HG02870 (cell line): ENCODE data around the gene SPTBN4.
A peak's percentile ranks its signal among the peaks of the same experiment; 100 is the strongest.
"Not testable (repeated sequence)": the region's sequence is repeated elsewhere in the genome, so short reads cannot be mapped to it uniquely, and the experiment has no call there.

Experiments
- ATAC-seq: cut with Tn5 transposase; IDR thresholded peaks from one replicate; pipeline ENCODE4 v1.9.1; 2021; ENCODE audit warnings: mild to moderate bottlenecking, moderate library complexity; ENCODE audit not compliant: unreplicated experiment

Gene SPTBN4

GRCh38 chr19:40438284-40438683 is 28.5 kb upstream of the SPTBN4 start:
- ATAC-seq = no peak

DNA sequence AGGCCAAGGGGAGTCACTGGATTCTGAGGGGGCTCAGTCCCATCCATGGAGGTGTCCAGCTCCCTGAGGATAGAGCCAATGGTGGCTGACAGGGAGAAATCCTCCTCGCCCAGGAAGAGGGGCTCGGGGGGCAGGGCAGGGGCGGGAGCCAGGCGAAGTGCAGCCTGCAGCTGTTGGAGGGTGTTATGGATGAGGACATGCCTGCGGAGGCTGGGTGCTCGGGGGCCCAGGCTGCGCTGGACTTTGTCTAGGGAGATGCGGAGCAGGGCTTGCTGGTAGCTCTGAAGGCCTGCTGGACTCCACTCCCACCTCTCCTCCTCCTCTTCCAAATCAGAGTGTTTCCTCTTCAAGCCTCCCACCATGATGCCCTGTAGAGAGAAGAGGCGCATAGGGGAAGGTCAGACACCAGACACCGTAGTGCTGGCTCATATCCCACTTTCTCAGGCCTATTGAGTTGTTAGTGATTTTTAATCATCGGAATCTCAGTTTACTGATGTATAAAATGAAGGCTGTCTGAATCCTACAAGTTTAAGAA is 25.0 kb upstream of the SPTBN4 start:
- ATAC-seq = no peak

- ATAC-seq = no peak
Observed at GRCh38 chr19:40442328-40443130, 24.3 kb upstream of the SPTBN4 start.

- peak; percentile 63 for ATAC-seq
Observed at GRCh38 chr19:40443131-40443999, 23.4 kb upstream of the SPTBN4 start.

DNA sequence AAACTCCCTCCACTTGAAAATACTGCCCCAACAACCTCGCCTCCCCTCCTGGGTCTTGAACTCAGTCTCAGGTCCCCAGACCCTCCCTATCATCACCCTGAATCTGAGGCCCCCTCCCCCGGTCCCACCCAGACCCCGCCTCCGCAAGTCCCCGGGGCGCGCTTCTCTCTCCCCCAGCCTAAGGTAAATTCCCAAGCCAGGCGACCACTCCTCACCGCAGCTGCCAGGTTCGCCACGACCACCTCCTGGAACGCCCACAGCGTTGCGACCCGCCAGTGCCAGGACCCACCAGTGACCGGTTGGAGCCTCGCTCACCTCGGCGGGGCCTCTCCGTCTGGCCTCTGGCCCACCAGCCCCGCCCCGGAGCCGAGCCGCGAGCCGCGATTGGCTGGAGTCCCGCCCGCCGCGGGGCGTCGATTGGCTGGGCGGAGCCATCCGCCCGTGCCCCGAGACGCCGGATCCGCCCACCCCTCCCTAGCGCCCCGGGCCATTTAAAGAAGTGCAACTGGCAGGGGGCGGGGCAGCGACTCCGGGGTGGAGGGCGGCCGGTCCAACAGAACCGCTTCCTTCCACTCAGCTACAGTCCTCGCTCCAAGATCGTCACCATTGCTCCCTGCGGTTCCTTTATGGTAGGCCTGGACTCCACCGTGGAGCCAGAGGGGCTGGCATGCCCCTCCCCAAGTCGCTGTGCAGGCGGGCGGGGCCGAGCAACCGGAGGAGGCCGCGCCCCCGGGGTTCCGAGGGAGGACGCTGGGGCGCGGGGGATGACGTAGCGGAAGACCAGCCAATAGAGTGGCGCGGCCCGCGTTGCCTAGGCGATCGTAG is 22.6 kb upstream of the SPTBN4 start, which contains the start of gene SERTAD3:
Gene SERTAD3, minus strand, starts transcription at position 336 of the 825 bp plus-strand sequence. CDS start 2,255 bp downstream, outside the sequence.
- peak; percentile 58 for ATAC-seq

GRCh38 chr19:40444825-40445312 is 21.9 kb upstream of the SPTBN4 start:
- no peak for ATAC-seq

- no peak for ATAC-seq
Observed at GRCh38 chr19:40445780-40446262, 21.0 kb upstream of the SPTBN4 start.

DNA sequence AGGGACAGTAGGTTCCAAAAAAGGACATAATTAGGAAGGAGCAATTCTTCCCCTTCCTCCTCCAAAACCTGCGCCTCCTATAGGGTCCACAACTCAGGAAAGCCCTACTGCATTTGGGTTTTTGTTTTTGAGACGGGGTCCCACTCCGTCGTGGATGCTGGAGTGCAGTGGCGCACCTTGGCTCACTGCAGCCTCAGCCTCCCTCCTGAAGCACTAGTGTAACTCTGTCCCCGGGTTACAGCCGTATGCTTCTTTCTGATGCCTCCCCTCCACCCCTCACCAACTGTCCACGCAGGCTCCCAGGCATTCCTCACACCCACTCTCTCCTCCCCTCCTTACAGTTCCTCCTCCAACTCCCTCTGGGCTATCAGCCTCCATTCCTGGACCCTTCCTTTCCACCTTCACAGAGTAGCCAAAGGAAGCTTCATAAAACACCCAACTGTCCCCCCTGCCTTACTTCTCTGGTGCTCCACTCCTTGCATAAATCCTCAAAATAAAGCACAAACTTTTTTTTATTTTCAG is 20.5 kb upstream of the SPTBN4 start:
- no peak for ATAC-seq

DNA sequence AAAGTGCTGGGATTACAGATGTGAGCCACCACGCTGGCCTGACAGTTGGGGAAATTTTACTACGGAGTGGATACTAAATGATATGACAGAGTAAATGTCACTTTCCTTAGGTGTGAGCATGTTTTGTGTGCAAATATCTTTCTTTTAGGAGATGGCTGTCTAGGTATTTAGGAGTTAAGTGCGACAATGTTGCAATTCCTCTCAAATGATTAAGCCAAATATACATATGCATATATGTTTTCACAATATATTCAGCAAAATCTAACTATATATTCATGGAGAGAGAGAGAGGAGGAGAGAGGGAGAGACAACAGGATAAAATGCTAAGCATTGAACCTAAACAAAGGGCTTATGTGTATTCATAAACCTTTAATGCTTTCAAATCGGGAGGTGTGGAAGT is 17.3 kb upstream of the SPTBN4 start:
- ATAC-seq = no peak

DNA sequence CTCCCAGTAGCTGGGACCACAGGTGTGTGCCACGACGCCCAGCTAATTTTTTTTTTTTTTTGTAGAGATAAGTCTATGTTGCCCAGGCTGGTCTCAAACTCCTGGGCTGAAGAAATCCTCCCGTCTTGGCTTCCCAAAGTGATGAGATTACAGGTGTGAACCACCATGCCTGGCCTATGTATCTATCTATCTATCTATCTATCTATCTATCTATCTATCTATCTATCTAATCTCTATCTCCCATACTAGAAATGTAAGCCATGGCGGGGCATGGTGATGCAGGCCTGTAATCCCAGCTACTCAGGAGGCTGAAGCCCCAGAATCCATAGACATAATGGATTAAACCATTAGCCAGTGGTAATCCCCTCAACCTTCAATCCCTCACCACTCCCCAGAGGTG is 16.1 kb upstream of the SPTBN4 start:
- no peak for ATAC-seq

- no peak for ATAC-seq
Observed at GRCh38 chr19:40452016-40452415, 14.8 kb upstream of the SPTBN4 start.

- no peak for ATAC-seq
Observed at GRCh38 chr19:40453151-40453735, 13.6 kb upstream of the SPTBN4 start.

DNA sequence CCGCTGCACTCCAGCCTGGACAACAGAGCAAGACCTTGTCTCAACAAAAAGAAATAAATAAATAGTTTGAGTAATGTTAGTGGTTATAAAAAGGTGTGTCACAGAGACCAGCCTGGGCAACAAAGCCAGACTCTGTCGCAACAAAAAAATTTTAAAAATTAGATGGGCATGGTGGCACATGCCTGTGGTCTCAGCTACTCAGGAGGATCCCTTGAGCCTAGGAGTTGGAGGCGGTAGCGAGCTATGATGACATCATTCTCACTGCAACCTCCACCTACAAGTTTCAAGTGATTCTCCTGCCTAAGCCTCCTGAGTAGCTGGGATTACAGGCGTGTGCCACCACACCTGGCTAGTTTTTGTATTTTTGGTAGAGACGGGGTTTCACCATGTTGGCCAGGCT is 12.9 kb upstream of the SPTBN4 start:
- ATAC-seq = not testable (repeated sequence)

- ATAC-seq = no peak
Observed at GRCh38 chr19:40457048-40457447, 9.8 kb upstream of the SPTBN4 start.

GRCh38 chr19:40457953-40458596 is 8.7 kb upstream of the SPTBN4 start:
- ATAC-seq = no peak

GRCh38 chr19:40458597-40458974 is 8.2 kb upstream of the SPTBN4 start:
- no peak for ATAC-seq

DNA sequence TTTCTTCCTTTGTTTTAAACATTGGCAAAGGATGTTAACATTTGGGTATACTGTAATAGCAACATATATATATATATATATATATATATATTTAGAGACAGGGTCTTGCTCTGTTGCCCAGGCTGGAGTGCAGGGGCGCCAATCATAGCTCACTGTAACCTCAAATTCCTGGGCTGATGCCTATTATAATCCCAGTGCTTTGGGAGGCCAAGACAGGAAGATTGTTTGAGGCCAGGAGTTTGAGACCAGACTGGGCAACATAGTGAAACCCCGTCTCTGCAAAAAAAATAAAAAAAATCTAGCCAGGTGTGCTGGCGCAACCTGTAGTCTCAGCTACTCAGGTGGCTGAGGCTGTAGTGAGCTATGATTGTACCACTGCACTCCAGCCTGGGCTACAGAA is 6.6 kb upstream of the SPTBN4 start:
- ATAC-seq = no peak

GRCh38 chr19:40461669-40462221 is 5.1 kb upstream of the SPTBN4 start:
- ATAC-seq = no peak

- ATAC-seq = not testable (repeated sequence)
Observed at GRCh38 chr19:40463587-40464037, 3.2 kb upstream of the SPTBN4 start.
